Stomach (tissue), 9 donors: ENCODE data around the gene DTNBP1. TPM values are rescaled to one million over a fixed set of nuclear protein-coding genes. Genes with fewer than 3 reads are reported as not detected.

Source experiments
- DNase-seq, 2 donors: peaks; one replicate each; pipeline versions ENCODE4 v3.0.0 to v3.0.0-alpha.2; 2013 to 2019
- H3K27ac ChIP-seq, 5 donors: fragments of 200-600 bp in 4 of 5; sonication (generic) in 4 of 5; one replicate each; pipeline ENCODE4 v1.5.1; 2013 to 2019; ENCODE audit warnings: mild to moderate bottlenecking in 1 of 5, moderate library complexity in 1 of 5
- H3K27me3 ChIP-seq, 3 donors: fragments of 200-600 bp; sonication (generic); one replicate each; pipeline ENCODE4 v1.5.1; 2017 to 2019; ENCODE audit warnings: mixed run types in 1 of 3
- H3K36me3 ChIP-seq, 4 donors: fragments of 200-600 bp; sonication (generic); 1 replicate in 3 of 4; 2 replicates in 1 of 4; pipeline ENCODE4 v1.5.1; 2016 to 2019
- H3K4me1 ChIP-seq, 4 donors: fragments of 200-600 bp; sonication (generic); one replicate each; pipeline ENCODE4 v1.5.1; 2016 to 2019
- H3K4me3 ChIP-seq, 4 donors: fragments of 200-600 bp; sonication (generic) in 3 of 4; one replicate each; pipeline ENCODE4 v1.5.1; 2016 to 2019; ENCODE audit warnings: mild to moderate bottlenecking in 1 of 4
- H3K9me3 ChIP-seq, 4 donors: fragments of 200-600 bp; sonication (generic); one replicate each; pipeline ENCODE4 v1.5.1; 2016 to 2019
- CTCF ChIP-seq, 7 experiments: fragments of 450-650 bp in 4 of 7; fragments of 200-600 bp in 3 of 7; sonication (generic) in 3 of 7; IDR thresholded peaks; one replicate each; pipeline ENCODE4 v1.5.1; 2016 to 2019; ENCODE audit warnings: antibody characterized with exemption in 7 of 7, control low read depth in 2 of 7, mild to moderate bottlenecking in 1 of 7
- EP300 ChIP-seq: sonication (generic); formaldehyde crosslinking; IDR thresholded peaks from one replicate; pipeline ENCODE4 v1.6.1; 2017; ENCODE audit warnings: antibody characterized with exemption
- POLR2A ChIP-seq, 4 donors: fragments of 450-650 bp; IDR thresholded peaks; one replicate each; pipeline ENCODE4 v1.6.1; 2016; ENCODE audit warnings: antibody characterized with exemption in 4 of 4, control low read depth in 2 of 4, mild to moderate bottlenecking in 1 of 4, moderate library complexity in 1 of 4
- POLR2AphosphoS5 ChIP-seq, 3 donors: sonication (generic); formaldehyde crosslinking; IDR thresholded peaks; one replicate each; pipeline ENCODE4 v1.6.1; 2016; ENCODE audit warnings: antibody characterized with exemption in 3 of 3
- WGBS, 5 donors: extraction: QIAGEN DNeasy Blood & Tissue Kit in 3 of 5; methylation state at CpG; one replicate each; pipeline versions ENCODE4 v1.1.5 to v1.1.7; 2013 to 2018; 5-methylcytosine and 5-hydroxymethylcytosine counted together
- intact Hi-C: fragments of 100-400 bp; cut with DNase I; formaldehyde crosslinking; loops from one replicate; pipeline ENCODE4 v1.15.1; 2023; ENCODE audit warnings: low total_unique reads
- polyA plus RNA-seq, 3 donors: library from polyadenylated mRNA; stranded (reverse); fragments of 200-250 nt; gene quantifications; one replicate each; pipeline ENCODE4 v1.2.3, GENCODE V29; 2013
- total RNA-seq, 5 donors: library from RNA; depleted of rRNA; stranded (reverse); fragments of >200 nt; gene quantifications; one replicate each; pipeline versions ENCODE4 v1.1.0 to v1.2.3, GENCODE V29; 2014 to 2016
- donor health status: healthy with polysubstance abuse.
- donor health status: Bipolar disorder and iron deficiency.
- donor health status: healthy.

DTNBP1 gene
- total and polyA plus RNA-seq, 8 donors, result 4.1 to 68.7 (median 12.0) TPM

GRCh38 chr6:15608396-15608795 lies 54.4 kb downstream of the DTNBP1 start:
- H3K9me3 ChIP-seq, result no peaks in the 10 kb centered on the region
- peak in 1 of 2 donors; percentile 19 for DNase-seq
- no peaks in the 10 kb centered on the region for H3K27me3 ChIP-seq
- peaks cover 4 to 29% (median 26%) of the 10 kb centered on the region in 4 donors for H3K36me3 ChIP-seq
- TF ChIP-seq CTCF (IDR thresholded peaks at IDR 0.05), result no peak
- no peak for TF ChIP-seq POLR2A (IDR thresholded peaks at IDR 0.05)
- TF ChIP-seq EP300, result no peak
- no peak for TF ChIP-seq POLR2AphosphoS5 (IDR thresholded peaks at IDR 0.05)
- WGBS, 5 donors, result 86 to 96% (median 93%) methylated on average over 3 of the region's 3 CpGs
- intact Hi-C loops, result no loop called here
- no peak overlapping the region for H3K27ac ChIP-seq
- H3K4me1 ChIP-seq, result no peaks in the 10 kb centered on the region
- H3K4me3 ChIP-seq, result no peak overlapping the region

- TF ChIP-seq POLR2A (IDR thresholded peaks at IDR 0.05), result no peak
- no peak for TF ChIP-seq CTCF (IDR thresholded peaks at IDR 0.05)
- TF ChIP-seq POLR2AphosphoS5 (IDR thresholded peaks at IDR 0.05), result no peak
- no peak for TF ChIP-seq EP300
- H3K4me3 ChIP-seq, result no peak overlapping the region
- H3K27me3 ChIP-seq, result no peaks in the 10 kb centered on the region
- DNase-seq, result no peak
- 78 to 94% (median 91%) methylated on average over 2 of the region's 2 CpGs for WGBS, 5 donors
- H3K9me3 ChIP-seq, result no peaks in the 10 kb centered on the region
- no peak overlapping the region for H3K27ac ChIP-seq
- intact Hi-C loops, result no loop called here
- peaks cover 4 to 29% (median 26%) of the 10 kb centered on the region in 4 donors for H3K36me3 ChIP-seq
- H3K4me1 ChIP-seq, result no peaks in the 10 kb centered on the region
These were observed 55.2 kb downstream of the DTNBP1 start for GRCh38 chr6:15607603-15608002.

GRCh38 chr6:15606347-15606746 lies 56.5 kb downstream of the DTNBP1 start:
- H3K4me1 ChIP-seq, result no peaks in the 10 kb centered on the region
- no peak for TF ChIP-seq CTCF (IDR thresholded peaks at IDR 0.05)
- TF ChIP-seq EP300, result no peak
- no peak for TF ChIP-seq POLR2A (IDR thresholded peaks at IDR 0.05)
- no peak for TF ChIP-seq POLR2AphosphoS5 (IDR thresholded peaks at IDR 0.05)
- no peak overlapping the region for H3K27ac ChIP-seq
- peaks cover 4 to 21% (median 19%) of the 10 kb centered on the region in 4 donors for H3K36me3 ChIP-seq
- H3K9me3 ChIP-seq, result no peaks in the 10 kb centered on the region
- DNase-seq, result no peak
- H3K27me3 ChIP-seq, result no peaks in the 10 kb centered on the region
- H3K4me3 ChIP-seq, result no peak overlapping the region
- WGBS, 5 donors, result 62 to 87% (median 76%) methylated on average over 1 of the region's 1 CpG
- intact Hi-C loops, result no loop called here

GRCh38 chr6:15604843-15605242 lies 58.0 kb downstream of the DTNBP1 start:
- H3K27ac ChIP-seq, result no peak overlapping the region
- TF ChIP-seq POLR2A (IDR thresholded peaks at IDR 0.05) (no peak), EP300 (no peak), CTCF (IDR thresholded peaks at IDR 0.05) (no peak), POLR2AphosphoS5 (IDR thresholded peaks at IDR 0.05) (no peak)
- intact Hi-C loops, result no loop called here

More at GRCh38 chr6:15604843-15605242, 58.0 kb downstream of the DTNBP1 start:
- H3K27me3 ChIP-seq, result no peaks in the 10 kb centered on the region
- peaks cover 4 to 13% (median 8%) of the 10 kb centered on the region in 4 donors for H3K36me3 ChIP-seq
- no peak for DNase-seq
- H3K4me1 ChIP-seq, result no peaks in the 10 kb centered on the region
- WGBS, 5 donors, result 86 to 100% (median 97%) methylated on average over 2 of the region's 2 CpGs
- H3K4me3 ChIP-seq, result no peak overlapping the region
- no peaks in the 10 kb centered on the region for H3K9me3 ChIP-seq
